ENCODE data around the gene TRAF2.
"Not testable (repeated sequence)": the region's sequence is repeated elsewhere in the genome, so short reads cannot be mapped to it uniquely, and the experiment has no call there.

The TRAF2 gene

GRCh38 chr9:136858452-136858843, 27.9 kb upstream of the TRAF2 start:
- DNase-seq = no peak

GRCh38 chr9:136858844-136859757, 27.2 kb upstream of the TRAF2 start:
- DNase-seq = no peak

- DNase-seq = no peak
Measured at GRCh38 chr9:136860529-136860928, 25.8 kb upstream of the TRAF2 start.

- no peak for DNase-seq
Measured at GRCh38 chr9:136860933-136861873, 25.1 kb upstream of the TRAF2 start.

- DNase-seq = no peak
Measured at GRCh38 chr9:136861874-136862457, 24.4 kb upstream of the TRAF2 start.

GRCh38 chr9:136862849-136863622, 23.3 kb upstream of the TRAF2 start:
- no peak for DNase-seq

- DNase-seq = no peak
Measured at GRCh38 chr9:136863623-136864273, 22.6 kb upstream of the TRAF2 start.

- no peak for DNase-seq
Measured at GRCh38 chr9:136865041-136865767, 21.1 kb upstream of the TRAF2 start.

- no peak for DNase-seq
Measured at GRCh38 chr9:136865768-136866103, 20.6 kb upstream of the TRAF2 start.

- not testable (repeated sequence) for DNase-seq
Measured at GRCh38 chr9:136866898-136867421, 19.4 kb upstream of the TRAF2 start.

GRCh38 chr9:136867480-136867879, 18.8 kb upstream of the TRAF2 start:
- DNase-seq = no peak

GRCh38 chr9:136867917-136868316, 18.4 kb upstream of the TRAF2 start:
- DNase-seq = no peak

- DNase-seq = no peak
Measured at GRCh38 chr9:136868644-136869043, 17.7 kb upstream of the TRAF2 start.

- DNase-seq = not testable (repeated sequence)
Measured at GRCh38 chr9:136869611-136870010, 16.7 kb upstream of the TRAF2 start.

- DNase-seq = no peak
Measured at GRCh38 chr9:136875155-136875554, 11.2 kb upstream of the TRAF2 start.

- DNase-seq = no peak
Measured at GRCh38 chr9:136876476-136876875, 9.8 kb upstream of the TRAF2 start.

- DNase-seq = no peak
Measured at GRCh38 chr9:136880651-136881050, 5.7 kb upstream of the TRAF2 start.

GRCh38 chr9:136881691-136882108, 4.6 kb upstream of the TRAF2 start:
- DNase-seq = no peak

GRCh38 chr9:136882109-136882946, 4.0 kb upstream of the TRAF2 start:
- DNase-seq = peak; percentile 16

- DNase-seq = not testable (repeated sequence)
Measured at GRCh38 chr9:136882947-136883283, 3.4 kb upstream of the TRAF2 start.

All from GDM1 (cell line).